Esophagus muscularis mucosa (tissue), 4 donors: ENCODE measurements around the gene PYGB.

ENCODE experiments used
- CTCF ChIP-seq, 3 experiments: fragments of 200-600 bp in 2 of 3; fragments of 450-650 bp in 1 of 3; sonication (generic) in 2 of 3; IDR thresholded peaks; one replicate each; pipeline ENCODE4 v1.5.1; 2017 to 2019; ENCODE audit warnings: antibody characterized with exemption in 3 of 3, mild to moderate bottlenecking in 2 of 3, moderate library complexity in 1 of 3
- EP300 ChIP-seq: sonication (generic); formaldehyde crosslinking; IDR thresholded peaks from one replicate; pipeline ENCODE4 v1.6.1; 2017; ENCODE audit warnings: antibody characterized with exemption
- POLR2A ChIP-seq: fragments of 450-650 bp; IDR thresholded peaks from one replicate; pipeline ENCODE4 v1.6.1; 2017; ENCODE audit warnings: antibody characterized with exemption, moderate library complexity, mild to moderate bottlenecking, low read depth

- TF ChIP-seq CTCF (IDR thresholded peaks at IDR 0.05) (no peak), POLR2A (no peak), EP300 (no peak)
Measured at GRCh38 chr20:25209911-25210310, 38.0 kb upstream of the PYGB start.
